Left forelimb (tissue), 1 donor: ENCODE results near the gene PCNX2.

ENCODE experiments used
- DNase-seq: peaks from one replicate; pipeline ENCODE4 v3.0.0-alpha.2; 2018; ENCODE audit warnings: low spot score

The PCNX2 gene

DNA sequence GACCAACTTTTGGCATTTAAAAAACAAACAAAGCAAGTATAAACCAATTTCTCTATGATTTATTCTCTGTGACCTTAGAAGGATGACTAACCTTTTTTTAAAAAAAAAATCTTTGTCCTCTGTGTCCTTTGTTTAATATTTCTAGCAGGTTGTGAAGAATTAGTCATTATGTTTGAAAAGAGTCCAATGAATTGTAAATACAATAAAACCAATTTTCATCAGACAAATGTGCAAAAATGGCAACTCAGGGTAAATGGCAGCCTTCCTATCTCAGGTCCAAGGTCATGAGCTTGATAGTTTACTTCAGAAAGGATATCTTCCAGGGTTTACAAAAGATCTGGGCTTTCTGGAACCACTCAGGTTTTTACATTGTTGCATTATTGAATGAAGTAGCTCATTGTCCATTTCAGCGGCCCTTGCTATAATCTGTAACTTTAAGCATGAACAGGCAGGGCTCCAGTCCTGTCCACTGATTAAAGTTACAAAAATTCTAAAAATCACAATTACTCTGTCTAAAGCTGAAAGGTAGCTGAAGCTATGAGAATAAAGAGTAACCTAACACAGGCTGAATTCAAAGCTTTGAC is 20.3 kb upstream of the PCNX2 start:
- DNase-seq, result no peak

DNA sequence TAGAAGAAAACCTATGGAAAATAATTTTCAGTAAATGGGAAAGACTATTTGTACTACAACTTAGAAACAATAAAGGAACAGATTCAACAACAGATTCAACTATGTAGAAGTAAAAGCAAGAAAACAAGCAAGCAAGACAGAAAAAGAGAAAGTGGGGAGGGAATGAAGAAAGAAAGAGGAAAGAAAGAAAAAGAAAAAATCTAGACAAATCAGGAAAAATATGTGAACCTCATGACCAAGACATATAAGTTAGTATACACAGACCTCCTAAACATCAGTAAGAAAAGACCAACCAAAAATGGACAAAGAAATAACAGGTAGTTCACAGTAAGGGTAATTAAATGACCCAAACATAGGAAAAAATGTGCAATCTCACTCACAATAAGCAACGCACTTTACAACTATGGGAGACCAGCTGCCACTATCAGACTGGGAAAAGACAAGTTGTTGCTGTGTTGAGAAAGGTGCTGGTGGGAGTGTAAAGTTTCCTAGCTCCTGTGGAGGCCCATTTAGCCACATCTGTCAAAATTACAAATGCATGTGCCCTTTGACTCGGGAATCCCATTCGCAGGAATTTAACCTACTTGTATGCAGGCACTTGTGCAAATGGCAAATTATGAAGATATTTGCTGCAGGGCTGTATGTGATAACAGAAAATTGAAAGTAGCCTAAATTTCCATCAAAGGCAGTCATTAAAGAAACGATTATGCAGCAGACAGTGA is 18.1 kb upstream of the PCNX2 start:
- DNase-seq, result no peak

DNA sequence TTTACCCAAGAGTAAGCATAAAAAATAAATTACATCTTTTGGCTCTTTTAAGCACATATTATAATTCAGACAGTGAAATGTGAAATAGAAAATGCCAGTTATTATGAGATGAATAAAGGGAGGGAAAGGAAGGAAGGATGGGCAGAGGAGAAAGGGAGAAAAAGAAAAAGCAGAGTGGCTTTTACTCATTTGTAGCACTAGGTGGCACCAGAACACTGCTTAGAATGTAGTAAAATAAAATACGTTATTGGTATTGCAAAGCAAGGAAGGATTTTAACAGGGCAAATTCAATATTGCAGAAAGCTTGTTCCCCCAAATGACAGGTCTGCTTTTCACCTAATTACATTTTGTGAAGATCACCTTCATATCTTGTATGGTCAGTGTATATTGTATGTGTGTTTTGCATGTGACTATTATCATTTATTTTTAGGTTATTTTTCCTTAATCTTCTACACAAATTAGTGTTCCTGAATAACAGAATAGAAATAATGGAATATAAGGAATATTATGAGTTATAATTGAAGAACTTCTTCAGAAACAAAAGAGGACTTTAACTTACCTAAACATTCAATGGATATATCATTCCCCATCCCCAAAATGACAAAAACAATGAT is 9.1 kb upstream of the PCNX2 start:
- DNase-seq, result no peak

DNA sequence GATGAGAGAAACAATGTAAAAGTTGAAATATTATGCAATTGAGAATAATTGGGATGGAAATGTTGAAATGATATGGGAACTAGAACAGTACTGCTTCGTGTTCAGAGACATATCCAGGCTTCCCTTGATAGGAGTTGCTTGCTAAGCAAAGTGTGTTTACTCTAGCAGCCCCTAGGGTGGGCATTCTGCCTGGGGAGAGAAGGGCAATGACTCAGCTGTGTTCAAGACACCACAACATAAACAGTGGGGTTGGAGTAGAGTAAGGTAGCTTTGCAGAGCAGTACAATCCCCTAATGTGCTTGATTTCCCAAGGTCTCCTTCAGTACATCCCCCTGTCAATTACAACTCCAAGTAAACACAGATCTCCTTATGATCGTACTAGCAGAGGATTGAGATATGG is 4.8 kb upstream of the PCNX2 start:
- DNase-seq, result no peak

DNA sequence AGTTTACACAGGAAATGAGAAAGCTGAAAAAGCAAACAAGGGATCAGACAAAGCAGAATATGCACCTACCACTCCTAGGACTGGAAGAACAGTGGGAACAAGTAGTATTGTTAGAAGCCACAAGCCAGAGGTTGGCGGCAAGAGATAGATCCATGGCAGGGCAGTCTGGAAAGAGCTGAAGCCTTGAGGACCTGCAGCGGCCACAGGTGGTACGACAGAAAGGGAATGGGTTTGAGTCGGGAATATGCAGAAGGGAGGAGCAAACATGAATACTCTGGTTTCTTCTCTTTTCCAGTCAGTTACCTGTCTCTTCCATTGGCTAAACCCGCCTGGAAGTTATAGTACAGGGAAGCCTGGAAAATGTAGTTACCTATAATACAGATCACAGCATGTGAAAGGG is 3.9 kb upstream of the PCNX2 start:
- no peak for DNase-seq

DNA sequence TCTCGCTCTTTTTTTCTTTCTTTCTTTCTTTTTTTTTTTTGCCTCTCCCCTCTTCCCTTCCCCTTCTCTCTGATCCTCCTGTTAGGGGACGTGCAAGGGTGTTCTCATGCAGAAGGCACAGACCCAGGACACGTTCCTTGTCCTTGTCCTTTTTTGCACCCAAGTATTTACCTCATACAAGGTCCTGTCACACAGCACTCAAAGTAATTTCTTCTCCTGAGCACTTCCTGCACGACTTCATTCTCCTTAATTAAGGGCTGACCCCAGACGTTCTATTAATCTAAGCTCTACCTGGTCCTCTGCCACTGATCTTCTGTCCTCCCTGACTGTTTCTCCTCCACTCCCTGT is 424 bp upstream of the PCNX2 start:
- no peak for DNase-seq

DNA sequence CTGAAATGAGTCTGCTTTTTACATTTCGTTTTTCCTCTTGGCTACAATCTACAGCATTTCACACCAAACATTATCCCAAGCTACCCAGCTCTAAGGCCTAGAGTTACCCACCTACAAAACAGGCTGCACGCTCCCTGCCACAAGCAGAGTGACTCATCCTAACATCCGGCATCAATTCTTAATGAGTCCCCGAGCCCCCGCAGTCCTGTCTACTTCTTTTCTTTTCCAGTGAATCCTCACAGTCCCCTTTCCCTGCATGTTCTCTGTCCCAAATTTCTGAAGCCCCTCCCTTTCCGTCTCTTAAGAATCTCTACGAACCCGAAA is 650 bp downstream of the PCNX2 start:
- DNase-seq, result no peak

DNA sequence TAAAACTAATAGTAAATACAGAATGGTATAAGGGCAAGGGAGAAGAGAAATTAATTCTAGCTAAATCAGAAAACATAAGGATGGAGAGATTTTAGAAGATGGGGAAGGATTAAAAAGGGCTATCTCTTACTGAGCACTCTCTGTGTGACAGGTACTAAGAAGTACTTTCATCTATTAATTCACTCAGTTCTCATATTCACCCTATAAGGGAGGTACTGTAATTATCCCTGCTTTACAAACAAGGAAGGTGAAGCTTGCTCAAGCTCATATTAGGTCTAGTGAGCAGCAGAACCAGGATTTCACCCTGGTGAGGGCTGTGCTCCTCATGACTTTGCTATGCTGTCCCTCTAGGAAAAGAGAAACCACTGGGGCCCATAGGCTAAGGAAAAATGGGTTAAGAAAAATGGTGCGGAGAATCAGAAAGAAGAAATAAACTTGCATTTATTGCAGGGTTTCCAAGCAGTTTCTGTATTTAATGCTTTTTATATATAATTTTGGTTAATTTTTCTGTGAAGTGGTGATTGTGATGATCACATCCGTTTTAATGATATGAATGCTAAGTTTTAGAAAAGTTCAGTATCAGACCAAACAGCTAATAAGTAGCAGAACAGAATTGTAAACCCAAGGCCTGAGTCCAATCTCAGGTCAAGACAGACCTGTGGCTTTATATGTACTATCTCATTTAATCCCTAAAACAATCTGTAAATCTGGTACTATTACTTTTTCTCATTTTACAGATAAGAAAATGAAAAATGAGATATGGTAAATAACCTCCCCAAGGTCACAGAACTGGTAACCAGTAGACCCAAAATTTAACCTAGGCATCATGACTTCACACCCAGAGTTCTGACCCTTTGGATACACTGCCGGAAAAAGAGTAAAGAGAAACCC is 1.7 kb downstream of the PCNX2 start:
- no peak for DNase-seq

DNA sequence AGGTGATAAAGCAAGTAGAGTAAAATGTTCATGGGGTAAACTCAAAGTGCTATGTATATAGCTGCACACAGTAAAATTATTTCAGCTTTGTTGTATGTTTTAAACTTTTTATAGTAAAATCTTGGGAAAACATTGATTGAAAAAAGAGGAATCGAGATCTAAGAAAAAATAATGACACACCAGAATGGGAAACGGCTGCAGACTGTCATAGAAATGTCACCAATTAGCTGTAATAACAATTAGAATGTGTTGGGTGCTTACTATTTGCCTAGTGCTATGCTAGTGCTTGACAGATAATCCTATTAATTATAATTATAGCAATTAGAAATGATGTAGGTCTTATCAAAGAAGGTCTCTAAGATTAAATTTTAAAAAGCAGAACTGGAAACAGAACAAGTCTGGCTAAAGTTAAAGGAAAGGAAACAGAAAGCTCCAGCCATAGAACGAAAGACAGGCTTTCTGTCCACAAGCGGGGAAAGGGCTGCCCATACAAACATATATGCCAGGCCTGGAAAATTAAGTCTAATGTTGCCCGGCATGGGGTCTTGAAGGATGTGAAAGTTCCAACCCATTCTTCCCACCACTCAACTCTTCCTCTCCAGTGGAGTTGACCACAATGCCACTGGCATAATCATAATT is 5.0 kb downstream of the PCNX2 start:
- no peak for DNase-seq

DNA sequence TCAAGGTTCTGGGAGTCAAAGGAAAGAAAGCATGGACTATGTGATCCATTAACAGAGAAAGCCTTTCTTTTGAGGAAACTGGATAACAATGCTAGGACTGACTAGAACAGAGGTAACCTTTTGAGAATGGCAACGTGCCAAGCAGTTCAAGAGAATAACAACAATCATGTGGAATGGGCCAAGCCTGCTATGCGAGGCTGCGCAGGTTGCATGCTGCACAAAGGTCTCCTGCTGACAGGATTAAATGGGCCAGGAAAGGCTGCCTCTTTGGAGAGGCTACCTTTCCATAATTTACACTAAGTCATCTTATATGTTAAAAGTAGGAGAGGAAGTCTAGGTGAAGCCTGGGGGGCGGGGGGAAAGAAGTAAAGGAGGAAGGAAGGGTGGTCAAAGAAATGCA is 5.8 kb downstream of the PCNX2 start:
- no peak for DNase-seq

DNA sequence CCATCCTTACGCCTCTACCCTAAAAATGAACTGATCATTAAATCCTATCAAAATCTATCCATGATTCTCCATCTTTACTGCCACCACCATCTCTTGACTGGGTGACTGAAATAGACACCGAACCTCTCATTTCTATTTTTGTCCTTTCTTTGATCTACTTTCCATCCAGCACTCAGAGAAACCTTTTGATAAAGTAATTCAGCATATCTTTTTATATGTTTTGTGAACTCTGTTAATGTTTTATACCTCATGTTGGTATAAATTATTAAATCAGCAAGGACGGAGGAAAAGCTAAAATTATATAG is 13.0 kb downstream of the PCNX2 start:
- no peak for DNase-seq

DNA sequence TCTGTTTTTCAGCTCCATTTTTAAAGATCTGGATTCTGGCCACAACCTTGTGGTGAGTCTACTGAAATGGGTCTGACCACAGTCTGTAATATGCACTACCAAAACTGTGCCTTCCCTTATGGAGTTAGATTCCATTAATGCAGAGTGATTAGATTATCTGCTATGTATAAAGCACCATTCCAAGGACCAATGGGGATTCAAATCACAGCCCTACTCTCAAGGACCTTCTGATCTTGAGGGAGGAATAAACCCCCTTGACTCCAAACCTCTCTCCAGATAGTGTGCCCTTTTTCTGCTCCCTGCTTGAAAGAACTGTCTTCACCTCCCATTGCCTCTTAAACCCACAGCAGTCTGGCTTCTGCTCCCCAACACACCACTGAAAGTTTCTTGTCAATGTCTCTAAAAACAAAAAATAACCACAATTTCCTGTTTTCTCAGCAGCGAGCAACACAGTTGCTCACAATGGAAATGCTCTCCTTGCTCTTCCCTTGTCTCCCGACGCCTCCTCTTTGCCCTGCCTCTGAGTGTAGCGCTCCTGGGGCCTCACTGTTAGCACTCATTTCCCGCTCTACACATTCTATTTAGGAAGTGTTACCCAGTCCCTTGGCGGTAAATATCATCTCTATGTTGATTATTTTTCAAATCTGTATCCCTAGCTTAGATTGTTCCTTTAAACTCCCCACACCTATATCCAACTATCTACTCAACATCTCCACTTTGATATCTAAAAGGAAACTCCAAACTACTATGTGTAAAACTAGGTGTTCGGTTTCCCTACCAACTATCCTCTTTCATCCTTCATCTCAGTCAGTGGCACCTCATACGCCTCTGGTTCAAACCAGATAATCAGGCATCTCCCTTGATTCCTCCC is 13.6 kb downstream of the PCNX2 start:
- DNase-seq, result no peak

DNA sequence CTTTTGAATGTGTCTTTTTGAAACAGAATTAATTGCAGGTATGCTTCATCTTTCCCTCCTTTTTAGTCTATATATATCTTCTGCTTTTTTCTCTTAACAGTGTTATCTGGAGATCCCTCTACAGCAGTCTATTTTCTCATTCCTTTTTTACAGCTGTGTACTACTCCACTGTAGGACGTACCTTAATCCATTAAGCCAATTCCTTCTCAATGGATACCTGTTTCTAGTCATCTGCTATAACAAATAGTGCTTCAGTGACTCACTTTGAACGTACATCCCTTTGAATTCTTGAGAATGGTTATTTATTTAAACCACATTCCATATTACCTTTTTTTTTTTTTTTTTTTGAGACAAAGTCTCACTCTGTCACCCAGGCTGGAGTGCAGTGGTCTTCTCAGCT is 15.6 kb downstream of the PCNX2 start:
- DNase-seq, result no peak

DNA sequence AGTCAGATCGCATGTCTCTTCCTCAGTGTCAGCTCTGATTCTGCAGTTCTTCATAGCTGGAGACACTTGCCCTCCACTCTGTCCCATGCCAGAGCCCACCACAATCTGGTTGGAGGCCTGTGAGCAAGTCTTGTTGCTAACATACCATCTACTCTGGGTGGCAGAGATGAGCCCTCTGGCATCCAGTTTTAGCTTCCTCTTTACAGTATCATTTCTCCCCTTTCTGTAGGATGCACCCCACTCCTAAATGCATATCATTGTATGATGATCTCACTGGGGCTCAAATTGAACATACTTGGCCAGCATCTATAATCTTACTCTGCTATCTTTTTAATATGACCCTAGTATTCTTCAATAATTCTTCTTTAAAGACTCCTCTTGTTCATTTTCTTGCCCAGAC is 16.9 kb downstream of the PCNX2 start:
- no peak for DNase-seq

DNA sequence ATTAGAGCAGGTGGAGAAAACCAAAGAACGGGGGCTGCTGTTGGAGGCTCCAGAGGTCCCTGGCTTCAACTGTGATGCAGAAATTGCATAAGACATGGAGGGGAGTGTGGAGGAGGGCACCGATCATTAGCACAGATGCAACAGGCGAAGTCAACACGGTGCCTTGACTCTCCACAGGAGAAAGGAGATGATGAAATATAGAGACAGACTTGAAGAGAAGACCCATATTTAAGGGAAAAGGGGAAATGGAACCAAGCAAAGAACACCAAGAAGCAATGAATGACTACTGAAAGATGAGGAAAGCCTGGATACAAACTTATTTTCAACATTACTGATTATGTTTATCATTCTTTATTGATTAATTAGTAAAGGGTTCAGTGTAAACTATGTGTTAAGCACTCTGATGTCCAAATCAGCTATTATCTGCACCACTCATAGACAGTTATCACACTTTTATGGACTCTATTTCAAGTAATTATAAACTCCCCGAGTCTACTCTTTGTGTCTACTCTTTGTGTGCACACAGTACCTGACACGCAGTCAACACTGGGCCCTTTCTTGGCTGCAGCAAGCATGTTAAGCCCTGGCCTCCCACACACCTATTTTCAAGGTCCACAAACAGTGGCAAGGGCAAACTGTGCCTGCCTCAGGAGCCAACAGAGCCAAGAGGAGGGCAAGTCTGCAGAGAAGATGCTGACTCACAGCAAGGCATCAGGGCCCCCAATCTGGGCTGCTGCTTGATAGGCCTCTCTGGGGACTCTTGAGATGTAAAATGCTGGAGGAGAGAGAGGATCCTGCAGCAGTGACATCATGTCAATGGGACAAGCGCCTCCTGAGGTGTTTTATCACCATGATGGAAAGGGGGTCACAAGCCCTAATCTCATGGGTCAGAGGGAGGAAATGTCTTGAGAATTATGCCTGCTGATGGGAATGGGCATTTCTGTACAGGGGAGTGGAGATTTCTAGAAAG is 17.6 kb downstream of the PCNX2 start:
- no peak for DNase-seq

DNA sequence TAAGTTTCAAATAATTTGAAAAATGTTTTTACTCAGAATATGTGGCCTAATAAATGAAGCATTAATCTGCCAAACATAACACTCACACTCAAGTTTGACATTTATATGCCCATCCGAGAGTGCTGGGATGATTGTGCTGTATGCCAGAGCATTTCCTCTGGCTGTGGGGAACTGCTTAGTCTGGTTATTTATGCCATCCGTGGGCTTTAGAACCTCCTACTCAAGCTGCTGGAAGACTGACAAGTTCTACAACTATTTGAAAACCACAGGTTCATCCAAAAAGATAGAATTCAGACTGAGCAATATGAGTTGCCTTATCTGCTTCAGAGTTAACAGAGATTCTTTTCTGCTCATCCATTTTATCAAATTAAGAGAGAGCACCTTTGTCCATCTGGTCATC is 25.9 kb downstream of the PCNX2 start:
- no peak for DNase-seq

DNA sequence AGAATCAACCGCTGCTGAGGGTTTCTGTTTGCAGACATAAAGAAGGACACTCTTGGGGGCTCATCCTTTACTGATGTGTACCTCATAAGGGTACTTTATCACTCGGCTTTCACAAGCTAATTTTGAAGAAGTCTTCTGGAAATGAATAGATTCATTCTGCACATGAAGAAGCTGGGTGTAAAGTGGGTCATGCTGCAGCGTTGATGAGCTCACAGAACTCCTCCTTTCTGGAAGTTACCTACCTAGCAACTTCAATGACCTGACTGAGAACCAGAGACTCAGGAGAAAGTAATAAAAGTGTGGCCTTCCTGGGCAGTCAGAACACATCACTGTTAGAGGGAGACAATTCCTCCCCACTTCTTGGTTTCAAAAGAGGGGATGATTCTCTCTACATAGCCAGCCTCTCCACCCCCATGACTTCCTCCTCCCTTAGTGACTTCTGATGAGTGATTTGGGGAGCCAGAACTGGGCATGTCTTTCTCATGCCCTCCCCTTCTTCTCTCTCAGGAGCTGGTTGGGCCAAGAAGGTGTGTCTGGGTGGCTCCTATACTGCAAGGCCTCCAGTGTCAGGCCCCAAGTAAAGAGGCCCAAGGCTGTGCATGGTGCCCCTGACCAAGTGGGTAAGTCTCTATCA is 27.0 kb downstream of the PCNX2 start:
- no peak for DNase-seq

DNA sequence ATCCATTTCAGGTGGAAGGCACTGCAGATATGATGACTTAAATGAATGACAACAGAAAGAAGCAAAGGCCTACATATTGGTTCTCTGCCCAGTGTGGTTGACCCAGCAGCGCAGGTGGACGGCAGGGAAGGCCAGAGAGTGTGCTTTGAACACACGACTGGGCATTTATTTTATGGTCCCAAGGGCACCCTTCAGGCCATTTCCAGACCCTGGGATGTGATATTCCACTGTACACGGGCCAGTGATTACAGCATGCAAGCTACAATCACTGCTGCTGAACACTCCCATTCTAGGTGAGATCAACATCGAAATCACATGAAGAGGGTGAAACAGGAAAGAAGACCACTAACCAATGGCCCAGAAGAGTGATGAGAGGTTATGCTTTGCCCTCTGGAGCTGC is 33.8 kb downstream of the PCNX2 start:
- no peak for DNase-seq

DNA sequence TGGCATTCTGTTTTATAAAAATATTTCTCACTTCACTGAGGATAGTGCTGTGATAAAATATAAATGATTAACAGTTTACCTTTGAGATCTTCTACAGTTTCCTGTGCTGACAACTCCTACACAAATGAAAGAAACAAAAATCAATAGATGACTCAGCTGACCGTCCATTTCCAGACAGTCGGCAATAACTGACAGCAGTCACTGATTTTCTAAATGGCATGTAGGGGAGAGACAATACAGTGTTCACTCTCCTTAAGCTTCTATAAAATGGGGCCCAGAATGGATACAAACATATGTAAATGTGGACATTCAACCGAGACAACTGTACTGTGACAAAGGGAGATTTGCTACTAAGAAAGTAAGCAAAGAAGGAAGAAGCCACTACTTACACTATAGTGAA is 34.3 kb downstream of the PCNX2 start:
- no peak for DNase-seq

DNA sequence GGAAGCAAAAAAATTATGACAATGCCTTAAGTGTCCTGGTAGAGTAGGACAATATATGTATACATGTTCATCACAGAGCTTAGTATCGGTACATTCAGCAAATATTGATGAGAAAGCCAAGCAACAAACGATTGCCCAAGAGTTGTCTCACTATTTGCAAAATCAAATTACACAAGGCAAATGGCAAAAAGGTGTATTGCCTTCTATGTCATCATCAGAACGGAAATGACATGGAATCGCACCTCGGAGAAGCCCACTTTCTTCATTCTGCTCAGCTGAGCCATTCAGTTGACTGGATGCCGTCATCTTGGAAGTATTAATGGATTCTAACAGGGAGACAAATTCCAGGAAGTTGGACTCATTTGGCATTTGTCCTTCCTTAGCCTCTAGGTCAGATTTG is 37.7 kb downstream of the PCNX2 start:
- DNase-seq, result no peak
